Adipocyte (in vitro differentiated cells): ENCODE results near the gene TPM3.

Source experiments
- DNase-seq: peaks from one replicate; pipeline ENCODE4 v3.0.0-alpha.2; 2015; ENCODE audit warnings: low read depth
- H3K27me3 ChIP-seq: replicated peaks from 2 replicates; pipeline ENCODE4 v1.7.0; 2013; ENCODE audit warnings: mild to moderate bottlenecking, low read length, moderate library complexity; ENCODE audit not compliant: control insufficient read depth, insufficient read depth
- H3K36me3 ChIP-seq: 2 replicates; pipeline ENCODE4 v1.7.0; 2013; ENCODE audit warnings: low read length, mild to moderate bottlenecking, moderate library complexity; ENCODE audit not compliant: control insufficient read depth, insufficient read depth, severe bottlenecking
- H3K4me1 ChIP-seq: 2 replicates; pipeline ENCODE4 v1.7.0; 2013; ENCODE audit warnings: mild to moderate bottlenecking, low read length, moderate library complexity; ENCODE audit not compliant: control insufficient read depth, insufficient read depth
- H3K4me3 ChIP-seq: 2 replicates; pipeline ENCODE4 v1.7.0; 2013; ENCODE audit warnings: mild to moderate bottlenecking, low read length, moderate library complexity
- H3K9ac ChIP-seq: 2 replicates; pipeline ENCODE4 v1.7.0; 2013; ENCODE audit warnings: mild to moderate bottlenecking, low read length, moderate library complexity
- H3K9me3 ChIP-seq: 2 replicates; pipeline ENCODE4 v1.7.0; 2013; ENCODE audit warnings: mild to moderate bottlenecking, low read length, moderate library complexity; ENCODE audit not compliant: control insufficient read depth

TPM3 gene

DNA sequence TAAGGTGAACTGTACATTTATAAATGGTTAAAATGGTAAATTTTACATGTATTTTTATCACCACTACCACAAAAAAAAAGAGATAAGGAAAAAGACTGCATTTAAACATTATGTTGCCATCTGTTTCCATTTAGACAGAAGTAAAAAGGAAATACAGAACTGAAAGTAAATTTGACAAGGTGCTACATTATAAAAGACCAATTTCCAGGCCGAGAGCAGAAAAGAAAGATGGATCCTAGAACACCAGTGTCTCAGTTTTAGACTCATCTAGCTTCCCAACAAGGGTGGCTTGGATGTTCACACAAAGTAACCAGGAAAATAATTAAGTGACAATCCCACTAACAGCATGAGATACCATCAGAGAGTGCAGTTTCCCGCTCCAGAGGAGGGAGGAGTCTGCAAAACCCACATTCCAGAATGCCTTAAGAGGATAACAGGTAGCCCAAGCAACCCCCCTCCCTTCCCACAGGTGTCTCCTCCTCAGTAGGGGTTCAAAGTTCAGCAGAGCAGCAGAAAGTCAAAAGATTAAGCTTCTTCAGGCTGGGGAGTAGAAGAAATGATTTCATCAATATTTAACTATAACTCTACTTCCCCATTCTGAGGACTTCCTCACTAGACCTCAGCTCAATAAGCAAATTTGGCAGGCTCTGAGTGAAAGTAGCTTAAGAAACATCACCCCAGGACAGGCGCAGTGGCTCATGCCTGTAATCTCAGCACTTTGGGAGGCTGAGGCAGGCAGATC is 11.8 kb downstream of the TPM3 start:
- H3K4me3 ChIP-seq: peak overlapping the region; percentile 54
- peaks cover 56% of the 10 kb centered on the region for H3K4me1 ChIP-seq
- no peak overlapping the region for H3K9ac ChIP-seq
- no peaks in the 10 kb centered on the region for H3K9me3 ChIP-seq
- no peak for DNase-seq
- H3K36me3 ChIP-seq: peaks cover 7% of the 10 kb centered on the region
- no peaks in the 10 kb centered on the region for H3K27me3 ChIP-seq

DNA sequence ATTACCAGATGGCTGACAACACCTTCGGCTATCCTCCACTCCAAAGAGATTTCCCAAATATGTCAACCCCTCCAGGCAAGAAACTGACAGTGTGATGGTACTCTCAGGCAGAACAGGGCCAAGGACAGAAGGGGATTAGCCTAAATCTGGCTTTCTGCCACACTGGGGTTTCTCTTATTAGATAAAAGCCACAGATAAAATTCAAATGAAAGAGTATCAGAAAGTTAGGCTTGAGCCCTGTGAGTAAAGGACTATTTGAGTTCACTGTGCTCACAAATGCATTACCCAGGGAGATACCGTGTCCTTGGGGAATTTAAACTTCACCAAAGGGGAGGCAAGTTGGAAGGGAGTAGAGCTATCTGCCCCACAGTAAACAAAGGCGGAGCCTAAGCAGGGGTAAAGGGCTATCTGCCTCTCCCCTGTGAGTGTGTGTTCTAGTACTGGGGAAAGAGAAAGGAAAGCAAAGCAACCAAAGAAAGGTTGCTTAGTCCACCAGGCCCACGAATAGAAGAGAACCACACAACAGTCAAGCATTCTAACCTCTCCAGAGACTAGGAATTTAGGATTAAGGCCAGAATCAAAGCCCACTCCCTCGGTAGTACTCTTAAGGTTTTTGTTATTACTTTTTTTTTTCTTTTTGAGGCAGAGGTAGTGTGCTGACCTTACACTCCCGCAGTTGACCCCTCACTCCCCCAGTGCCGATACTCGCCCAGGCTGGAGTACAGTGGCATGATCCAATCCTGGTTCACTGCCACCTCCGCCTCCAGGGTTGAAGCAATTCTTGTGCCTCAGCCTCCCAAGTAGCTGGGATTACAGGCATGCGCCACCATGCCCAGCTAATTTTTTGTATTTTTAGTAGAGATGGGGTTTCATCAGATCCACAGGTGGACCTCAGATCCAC is 12.7 kb downstream of the TPM3 start:
- DNase-seq: no peak
- Histone ChIP-seq H3K36me3 (peaks cover 13% of the 10 kb centered on the region), H3K4me3 (peak overlapping the region; percentile 10)

DNA sequence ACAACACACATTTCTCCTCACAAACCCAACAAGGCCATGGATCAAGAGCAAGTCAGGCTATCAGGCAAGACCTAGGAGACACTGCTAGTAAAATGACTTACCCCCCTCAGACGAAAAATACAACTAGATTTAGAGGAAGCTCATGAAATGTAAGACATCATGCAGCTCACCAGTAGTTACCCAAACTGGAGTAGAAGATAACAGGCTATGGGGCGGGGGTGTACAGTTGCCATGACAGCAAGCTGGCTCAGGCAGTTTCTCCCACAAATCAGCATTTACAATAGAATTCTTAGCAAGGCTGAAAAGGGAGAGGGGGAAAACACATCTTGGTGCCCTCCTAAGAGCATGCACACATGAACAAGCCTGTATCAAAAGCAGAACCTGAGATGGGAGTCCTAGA is 13.9 kb downstream of the TPM3 start:
- H3K4me1 ChIP-seq: peaks cover 51% of the 10 kb centered on the region
- H3K9ac ChIP-seq: no peak overlapping the region
- no peak for DNase-seq
- no peak overlapping the region for H3K4me3 ChIP-seq
- H3K9me3 ChIP-seq: no peaks in the 10 kb centered on the region
- no peaks in the 10 kb centered on the region for H3K27me3 ChIP-seq
- H3K36me3 ChIP-seq: peaks cover 20% of the 10 kb centered on the region

More for the DNA sequence above, 12.7 kb downstream of the TPM3 start:
- Histone ChIP-seq H3K9ac (no peak overlapping the region), H3K27me3 (no peaks in the 10 kb centered on the region), H3K4me1 (peaks cover 56% of the 10 kb centered on the region), H3K9me3 (no peaks in the 10 kb centered on the region)

DNA sequence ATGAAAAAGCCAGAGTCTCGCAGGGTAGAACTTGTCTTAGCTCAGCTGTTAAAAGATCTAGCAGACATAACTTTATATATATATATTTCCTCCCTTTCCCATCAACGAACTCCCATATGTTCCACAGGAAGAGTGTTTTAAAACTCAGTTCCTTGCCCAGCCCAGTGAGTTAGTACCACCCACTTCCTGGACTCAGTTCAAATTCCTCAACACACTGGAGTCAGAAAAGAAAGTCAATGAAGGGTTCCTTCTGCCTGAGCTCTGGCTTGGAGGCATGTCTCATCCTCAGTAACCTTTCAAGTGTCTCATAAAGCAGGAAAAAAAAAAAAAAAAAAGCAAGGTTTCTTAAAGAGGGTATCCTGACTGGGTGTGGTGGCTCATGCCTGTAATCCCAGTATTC is 15.6 kb downstream of the TPM3 start:
- no peak overlapping the region for H3K4me3 ChIP-seq
- peaks cover 37% of the 10 kb centered on the region for H3K36me3 ChIP-seq
- DNase-seq: peak; percentile 84
- H3K9ac ChIP-seq: no peak overlapping the region
- no peaks in the 10 kb centered on the region for H3K27me3 ChIP-seq
- peaks cover 50% of the 10 kb centered on the region for H3K4me1 ChIP-seq
- H3K9me3 ChIP-seq: no peaks in the 10 kb centered on the region

DNA sequence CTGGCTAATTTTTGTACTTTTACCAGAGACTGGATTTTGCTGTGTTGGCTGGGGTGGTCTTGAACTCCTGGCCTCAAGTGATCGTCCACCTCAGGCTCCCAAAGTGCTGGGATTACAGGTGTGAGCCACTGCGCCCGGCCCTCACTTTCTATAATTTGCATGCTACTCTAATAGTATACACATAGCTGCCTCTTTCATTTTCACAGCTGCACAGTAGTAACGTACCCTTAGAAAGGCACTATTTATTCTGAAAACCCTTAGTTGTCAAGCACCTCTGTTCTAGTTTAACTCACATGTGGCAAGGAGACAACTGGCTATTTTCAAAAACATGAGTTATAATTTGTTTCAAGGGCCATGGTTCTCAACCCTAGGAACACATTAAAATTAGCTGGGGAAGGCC is 17.2 kb downstream of the TPM3 start:
- Histone ChIP-seq H3K9me3 (no peaks in the 10 kb centered on the region), H3K27me3 (no peaks in the 10 kb centered on the region), H3K4me1 (peaks cover 42% of the 10 kb centered on the region), H3K9ac (no peak overlapping the region), H3K36me3 (peaks cover 53% of the 10 kb centered on the region), H3K4me3 (no peak overlapping the region)
- no peak for DNase-seq

DNA sequence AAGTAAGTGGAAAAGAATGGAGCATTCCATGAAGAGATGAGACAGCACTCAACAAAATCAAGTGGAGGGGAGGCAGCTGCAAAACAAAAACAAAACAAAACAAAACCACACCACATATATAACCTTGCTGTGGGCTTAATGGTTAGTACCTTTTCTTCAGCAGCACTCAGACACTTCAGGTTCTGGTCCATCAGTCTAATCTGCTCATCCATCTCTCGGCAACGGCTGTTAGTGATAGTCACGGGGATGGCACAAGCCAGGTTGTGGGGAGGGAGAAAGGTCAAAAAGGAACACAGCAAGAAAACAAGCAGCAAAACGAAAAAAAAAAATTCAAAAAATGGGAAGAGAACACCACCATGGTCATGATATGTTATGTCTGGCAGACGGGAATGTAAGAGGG is 20.0 kb downstream of the TPM3 start:
- Histone ChIP-seq H3K4me3 (no peak overlapping the region), H3K9me3 (no peaks in the 10 kb centered on the region), H3K36me3 (peaks cover 81% of the 10 kb centered on the region), H3K27me3 (no peaks in the 10 kb centered on the region), H3K9ac (no peak overlapping the region), H3K4me1 (peaks cover 16% of the 10 kb centered on the region)
- no peak for DNase-seq

DNA sequence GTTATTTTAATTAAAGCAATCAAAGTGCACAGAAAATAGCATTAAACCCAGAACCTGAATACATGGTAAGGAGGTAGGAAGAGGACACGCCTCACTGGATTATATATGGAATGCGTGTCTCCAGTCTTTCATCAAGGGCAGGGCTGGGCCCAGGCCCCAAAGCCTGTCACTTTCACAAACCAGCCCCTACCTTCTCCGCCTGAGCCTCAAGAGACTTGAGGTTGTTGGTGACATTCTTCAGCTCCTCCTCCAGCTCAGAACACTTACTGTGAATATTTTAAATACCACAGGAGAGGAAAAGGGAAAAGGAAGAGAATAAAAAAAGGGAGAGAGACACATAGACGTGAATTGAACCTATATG is 20.7 kb downstream of the TPM3 start:
- no peak overlapping the region for H3K9ac ChIP-seq
- no peaks in the 10 kb centered on the region for H3K9me3 ChIP-seq
- DNase-seq: no peak
- H3K27me3 ChIP-seq: no peaks in the 10 kb centered on the region
- H3K4me3 ChIP-seq: no peak overlapping the region
- H3K36me3 ChIP-seq: peaks cover 87% of the 10 kb centered on the region
- H3K4me1 ChIP-seq: peaks cover 10% of the 10 kb centered on the region

DNA sequence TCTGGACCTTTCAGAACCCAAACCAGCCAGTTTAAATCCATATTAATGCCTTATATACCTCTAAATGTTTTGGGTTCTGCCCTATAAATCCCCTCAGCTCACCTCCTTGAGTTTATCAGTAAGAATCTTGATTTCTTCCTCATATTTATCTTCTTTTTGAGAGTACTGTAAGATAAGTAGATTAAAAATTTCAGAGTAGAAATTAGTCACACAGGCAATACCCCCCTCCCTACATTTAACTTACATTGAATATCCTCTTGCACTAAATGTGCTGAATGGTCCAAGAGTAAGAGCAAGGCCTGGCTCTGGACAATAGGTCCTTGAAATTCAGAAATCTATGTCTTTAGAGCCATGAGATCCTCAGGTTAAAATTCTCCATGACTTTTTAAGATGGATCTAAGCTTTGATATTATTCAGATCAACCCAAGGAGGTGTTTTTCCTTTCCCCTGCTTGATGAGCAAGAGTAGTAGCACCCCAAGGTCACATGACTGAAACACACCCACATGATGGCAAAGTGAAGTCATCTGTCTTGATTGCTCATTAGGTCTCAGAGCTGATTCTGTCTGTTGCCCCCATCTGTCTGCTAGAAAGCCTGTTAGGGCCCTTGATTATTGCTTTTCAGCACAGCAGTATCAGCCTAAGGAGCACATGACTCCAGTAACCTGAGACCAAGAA is 21.2 kb downstream of the TPM3 start:
- no peak overlapping the region for H3K4me3 ChIP-seq
- no peaks in the 10 kb centered on the region for H3K27me3 ChIP-seq
- peaks cover 4% of the 10 kb centered on the region for H3K4me1 ChIP-seq
- H3K36me3 ChIP-seq: peaks cover 91% of the 10 kb centered on the region
- DNase-seq: no peak
- no peaks in the 10 kb centered on the region for H3K9me3 ChIP-seq
- no peak overlapping the region for H3K9ac ChIP-seq

DNA sequence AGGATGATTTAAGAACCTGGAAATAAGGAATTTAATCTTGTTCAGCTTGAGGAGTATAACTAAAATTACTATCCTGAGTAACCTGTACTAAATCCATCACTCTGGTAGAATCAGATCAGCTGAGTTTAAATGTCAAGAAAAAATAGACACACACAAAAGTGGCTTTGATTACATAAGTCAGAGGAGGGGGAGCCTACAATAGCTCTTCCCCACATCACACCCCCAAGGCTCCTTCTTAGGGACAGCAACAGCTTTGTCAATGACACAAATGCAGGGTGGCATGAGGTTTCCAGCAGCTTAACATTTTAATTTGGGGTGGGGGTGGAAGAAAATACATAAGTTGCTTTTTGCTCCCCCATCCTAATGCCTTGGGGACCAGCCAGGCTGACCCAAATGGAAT is 24.4 kb downstream of the TPM3 start:
- H3K36me3 ChIP-seq: peaks cover 99% of the 10 kb centered on the region

DNA sequence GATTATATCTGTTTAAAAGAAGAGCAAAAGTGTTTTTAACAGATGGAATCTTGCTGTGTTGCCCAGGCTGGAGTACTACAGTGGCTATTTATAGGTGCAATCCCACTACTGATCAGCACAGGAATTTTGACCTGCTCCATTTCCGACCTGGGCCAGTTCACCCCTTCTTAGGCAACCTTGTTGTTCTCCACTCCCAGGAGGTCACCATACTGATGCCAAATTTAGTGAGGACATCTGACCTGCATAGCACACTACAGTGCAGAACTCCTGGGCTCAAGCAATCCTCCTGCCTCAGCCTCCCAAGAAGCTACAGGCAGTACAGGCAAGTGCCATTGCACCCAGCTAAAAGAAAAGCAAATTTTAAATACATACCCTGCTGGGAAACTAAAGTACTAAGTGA is 25.7 kb downstream of the TPM3 start:
- H3K4me3 ChIP-seq: no peak overlapping the region
- H3K4me1 ChIP-seq: peaks cover 3% of the 10 kb centered on the region
- H3K9me3 ChIP-seq: no peaks in the 10 kb centered on the region
- DNase-seq: no peak
- H3K9ac ChIP-seq: no peak overlapping the region
- H3K27me3 ChIP-seq: no peaks in the 10 kb centered on the region
- peaks cover 99% of the 10 kb centered on the region for H3K36me3 ChIP-seq

More for the DNA sequence above, 24.4 kb downstream of the TPM3 start:
- Histone ChIP-seq H3K9me3 (no peaks in the 10 kb centered on the region), H3K9ac (no peak overlapping the region), H3K27me3 (no peaks in the 10 kb centered on the region), H3K4me1 (peaks cover 4% of the 10 kb centered on the region), H3K4me3 (no peak overlapping the region)
- DNase-seq: no peak

DNA sequence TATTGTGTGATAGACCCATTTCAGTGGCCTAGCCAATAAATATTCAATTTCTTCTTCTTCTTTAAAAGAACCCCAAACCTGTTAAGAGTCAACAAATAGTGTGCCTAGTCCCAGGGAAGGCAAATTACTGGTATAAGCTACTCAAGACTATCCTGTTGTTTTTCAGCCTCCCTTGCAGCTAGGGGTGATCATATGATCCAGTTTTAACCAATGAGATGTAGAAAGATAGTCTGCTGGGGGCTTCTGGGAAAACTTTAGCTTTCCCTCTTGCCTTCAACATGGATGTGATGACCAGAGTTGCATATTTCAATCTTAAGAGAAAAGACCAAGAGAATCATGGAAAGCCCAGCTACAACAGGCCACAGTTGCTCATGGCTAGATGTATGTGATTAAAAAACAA is 32.3 kb downstream of the TPM3 start:
- H3K36me3 ChIP-seq: peaks cover 83% of the 10 kb centered on the region
- H3K9me3 ChIP-seq: no peaks in the 10 kb centered on the region
- no peak overlapping the region for H3K4me3 ChIP-seq
- no peak for DNase-seq
- H3K4me1 ChIP-seq: peaks cover 26% of the 10 kb centered on the region
- H3K9ac ChIP-seq: no peak overlapping the region
- no peaks in the 10 kb centered on the region for H3K27me3 ChIP-seq
